Measurements from ENCODE around the gene MUC16.

Gene MUC16

DNA sequence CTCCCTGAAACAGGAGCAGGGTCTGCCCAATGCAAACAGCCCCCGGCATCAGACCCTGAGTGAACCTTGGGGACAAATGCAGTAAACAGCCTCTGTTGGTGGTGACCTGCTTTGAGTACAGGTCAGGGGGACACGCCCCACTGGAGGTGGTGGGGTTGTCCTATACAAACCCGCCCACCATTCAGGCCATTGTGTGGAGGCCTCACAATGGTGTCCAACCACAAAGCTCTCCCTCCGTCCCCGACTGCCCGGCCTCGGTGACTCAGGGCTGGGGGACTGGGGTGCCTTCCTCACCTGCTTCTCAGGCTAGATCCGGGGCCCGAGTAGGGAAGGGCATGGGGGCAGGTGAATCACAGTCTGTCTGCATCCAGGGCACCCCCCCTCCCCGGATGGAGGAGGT is 1.5 kb downstream of the MUC16 start:
- DNase-seq (ENCODE audit: low read depth): no peak

DNA sequence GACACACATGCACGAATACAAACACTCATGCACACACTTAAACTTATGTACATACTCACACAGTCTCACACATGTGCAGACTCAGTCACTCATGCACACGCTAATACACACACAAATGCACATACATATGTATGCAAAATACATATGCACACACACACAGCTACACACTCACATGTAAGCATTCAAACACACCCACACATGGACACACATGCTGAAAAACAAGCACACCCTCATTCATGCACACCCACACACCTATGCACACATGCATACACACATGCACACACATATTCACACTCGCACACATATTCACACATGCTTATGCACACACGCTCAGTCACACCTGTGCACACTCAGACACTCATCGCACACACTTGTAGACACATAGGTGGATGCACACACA is 9.3 kb downstream of the MUC16 start:
- DNase-seq (ENCODE audit: low read depth): no peak

DNA sequence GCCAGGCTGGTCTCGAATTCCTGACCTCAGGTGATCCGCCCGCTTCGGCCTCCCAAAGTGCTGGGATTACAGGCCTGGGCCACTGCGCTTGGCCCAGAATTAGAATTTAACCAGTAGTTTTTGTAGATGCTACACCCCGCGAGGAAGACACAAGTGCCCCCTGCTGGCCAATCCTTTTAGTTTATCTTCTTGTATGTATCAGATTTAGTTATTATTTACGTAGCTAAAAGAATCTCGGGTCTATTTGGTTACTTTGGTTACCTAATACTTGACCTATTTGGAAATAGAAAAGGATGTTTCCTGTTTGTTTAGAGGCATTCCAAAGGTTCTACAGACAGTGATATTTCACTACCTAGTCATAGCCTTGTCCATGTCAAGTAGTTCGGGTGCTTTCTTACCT is 22.0 kb downstream of the MUC16 start:
- DNase-seq (ENCODE audit: low read depth): no peak

DNA sequence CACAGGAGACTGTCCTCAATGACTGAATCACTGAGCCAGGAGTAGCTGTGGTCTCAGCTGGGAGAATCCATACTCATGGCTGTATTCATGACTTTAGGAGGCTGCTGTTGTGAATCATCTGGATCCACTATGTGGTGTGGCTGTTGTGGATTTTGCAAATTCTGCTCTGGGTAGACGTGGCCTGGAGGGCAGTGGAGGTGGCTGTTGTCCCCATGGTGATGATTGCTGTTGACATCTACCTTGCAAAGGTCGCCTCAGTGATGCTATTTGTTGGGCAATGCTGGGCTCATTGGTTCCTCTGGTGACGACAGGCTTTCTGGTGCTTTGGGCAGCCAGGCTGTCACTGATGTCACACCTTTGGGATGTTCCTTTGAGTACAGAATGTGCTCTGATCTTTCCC is 23.9 kb downstream of the MUC16 start:
- no peak for DNase-seq (ENCODE audit: low read depth)

DNA sequence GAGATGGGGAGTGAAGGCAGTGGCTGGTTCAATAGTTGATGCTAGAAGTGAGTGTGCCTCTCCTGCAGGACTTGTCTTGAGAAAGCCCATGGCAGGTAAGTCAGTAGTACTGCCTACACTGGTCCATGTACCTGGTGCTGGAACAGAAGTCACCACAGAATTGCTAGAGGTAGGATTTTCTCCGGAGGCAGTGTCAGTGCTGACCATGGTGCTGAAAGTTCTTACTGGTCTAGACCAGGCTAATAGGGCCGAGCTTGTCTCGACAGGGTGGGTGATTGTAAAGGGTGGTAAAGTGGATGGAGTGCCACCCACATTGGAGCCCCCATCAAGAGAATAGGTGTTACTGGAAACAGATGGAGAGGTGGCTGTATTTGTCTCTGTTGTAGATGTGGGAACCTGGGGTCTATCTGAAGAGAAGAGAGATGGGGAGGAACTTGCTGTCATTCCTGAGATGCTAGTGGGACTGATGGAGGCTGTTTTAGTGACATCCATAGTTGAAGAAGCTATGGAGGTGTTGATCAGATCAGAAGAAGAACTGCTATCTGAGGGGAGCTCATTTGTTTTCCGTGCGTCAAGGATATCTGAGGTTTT is 36.6 kb downstream of the MUC16 start:
- no peak for DNase-seq (ENCODE audit: low read depth)

DNA sequence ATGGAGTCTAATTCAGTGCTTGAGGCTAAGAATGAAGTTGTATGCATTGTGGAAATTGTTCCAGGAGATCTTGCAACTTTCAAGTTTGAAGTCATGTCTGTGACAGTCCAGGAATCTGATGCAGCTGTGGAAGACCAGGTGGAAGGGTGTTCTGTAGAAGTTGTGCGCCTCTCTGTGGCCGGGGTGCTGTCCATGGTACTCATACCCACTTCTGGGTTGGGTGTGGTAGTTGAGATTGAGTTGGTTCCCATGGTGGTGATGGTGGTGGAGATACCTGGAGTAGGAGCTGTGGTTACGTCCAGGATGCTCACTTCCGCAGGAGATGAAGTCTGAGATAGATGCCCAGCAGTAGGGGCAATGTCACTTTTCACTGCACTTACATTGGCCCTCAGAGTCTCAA is 44.3 kb downstream of the MUC16 start:
- no peak for DNase-seq (ENCODE audit: low read depth)

Measured in HS-5 (cell line).